DMS153 (cell line): ENCODE results near the gene PRMT7.

Experiments
- DNase-seq: peaks from one replicate; lab custom pipeline; 2025; lab: John Stamatoyannopoulos, UW

PRMT7 gene

GRCh38 chr16:68376590-68376989 lies 65.8 kb downstream of the PRMT7 start:
- DNase-seq, result no peak

DNA sequence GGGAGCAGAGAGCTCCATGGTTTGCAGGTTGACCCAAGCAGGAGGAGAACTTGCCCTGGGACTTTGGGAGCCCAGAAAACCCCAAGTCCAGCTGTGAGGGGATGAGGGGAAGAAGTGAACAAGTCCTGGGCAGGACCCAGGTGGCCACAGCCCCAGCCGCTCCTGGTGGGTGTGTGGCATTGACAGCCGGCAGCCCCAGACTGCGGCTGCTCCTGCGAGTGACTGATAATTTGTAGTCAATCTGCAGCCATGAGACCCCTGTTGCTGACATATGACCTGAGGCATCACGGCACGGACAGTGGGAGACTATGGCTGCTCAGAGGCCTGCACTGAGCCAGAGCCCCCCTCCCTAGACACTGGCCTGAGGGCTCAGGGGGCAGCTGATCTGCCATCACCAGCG lies 66.4 kb downstream of the PRMT7 start:
- DNase-seq, result no peak

GRCh38 chr16:68377667-68378393 lies 67.0 kb downstream of the PRMT7 start:
- no peak for DNase-seq

DNA sequence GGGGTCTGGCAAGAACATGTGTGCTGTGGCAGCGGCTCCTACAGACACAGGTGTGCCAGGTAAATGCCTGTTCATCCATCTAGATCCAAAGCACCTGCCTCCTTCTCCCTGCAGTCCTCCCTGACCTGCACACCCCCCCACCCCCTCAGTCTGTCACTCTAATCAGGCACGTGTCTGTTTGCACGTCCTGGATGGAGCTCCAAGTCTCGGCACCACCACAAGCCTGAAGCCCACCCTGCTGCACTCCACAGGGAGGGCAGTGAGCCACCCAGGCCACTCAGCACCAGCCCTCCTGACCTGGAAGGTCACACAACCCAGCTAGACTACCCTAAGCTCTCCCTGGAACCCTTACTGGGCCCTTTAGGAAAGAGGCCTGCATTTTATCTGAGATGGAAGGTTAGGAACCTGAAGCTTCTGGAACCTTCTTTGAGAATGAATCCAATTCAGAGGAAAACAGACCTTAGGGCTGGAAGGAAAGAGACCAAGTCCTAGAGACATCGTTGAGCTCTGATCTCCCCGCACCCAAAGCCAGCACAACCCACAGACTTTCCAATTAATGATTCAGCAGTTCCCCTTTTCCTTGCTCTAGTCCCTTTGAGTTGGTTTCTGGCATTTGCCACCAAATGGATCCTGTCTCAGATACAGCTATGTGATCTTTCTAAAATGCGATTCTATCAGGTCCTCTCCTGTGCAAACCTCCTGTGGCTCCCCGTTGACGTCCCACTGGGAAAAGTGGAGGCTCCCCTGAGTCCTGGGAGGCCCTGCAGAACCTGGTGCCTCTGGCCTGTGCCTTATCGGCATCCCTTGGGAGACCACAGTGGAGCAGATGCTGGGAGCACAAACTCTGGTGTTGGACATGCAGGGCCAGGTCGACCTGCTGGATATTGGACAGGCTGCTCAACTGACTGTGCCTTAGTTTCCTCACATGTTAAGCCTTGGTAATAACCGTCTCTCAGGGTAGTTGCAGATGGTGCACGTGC lies 67.9 kb downstream of the PRMT7 start:
- DNase-seq, result no peak

DNA sequence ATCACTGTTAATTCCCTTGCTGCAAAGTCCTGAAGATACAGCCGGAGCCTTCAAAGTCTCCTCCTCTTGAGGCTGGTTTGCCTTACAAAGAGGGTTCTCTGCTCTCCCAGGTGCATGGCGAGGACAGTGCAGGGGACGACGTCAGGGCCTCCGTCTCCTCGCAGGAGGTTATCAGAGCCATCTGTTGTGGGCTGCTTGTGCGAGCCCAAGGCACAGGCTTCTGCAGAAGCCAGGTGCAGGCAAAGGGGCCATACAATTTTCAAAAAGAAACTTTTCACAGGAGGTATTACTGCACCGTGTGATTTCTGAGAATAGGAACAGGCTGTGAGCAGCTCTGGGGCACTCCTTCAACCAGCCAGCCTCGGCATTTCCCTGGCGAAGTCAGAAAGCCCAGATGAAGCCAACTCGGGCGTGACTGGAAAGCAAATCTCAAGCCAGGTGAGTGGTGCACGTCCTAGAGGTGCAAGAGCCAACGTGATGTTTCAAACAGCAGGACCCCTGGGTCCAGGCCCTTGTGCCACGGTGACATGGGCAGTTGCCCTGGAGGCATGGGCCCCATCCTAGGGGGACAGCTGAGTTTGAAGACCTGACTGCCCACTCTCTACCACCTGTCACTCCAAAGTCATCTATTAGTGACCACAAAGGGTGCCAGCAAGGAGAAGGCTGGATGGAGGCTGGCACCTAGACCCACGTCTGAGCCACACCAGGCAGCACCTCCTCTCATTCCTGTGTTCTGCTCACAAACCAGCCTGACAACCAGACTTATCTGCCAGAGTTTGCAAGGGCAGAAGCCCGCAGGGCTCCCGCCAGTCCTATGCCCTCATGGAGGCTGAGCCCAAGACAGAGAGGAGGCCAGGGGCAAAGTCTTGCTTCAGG lies 68.9 kb downstream of the PRMT7 start:
- no peak for DNase-seq

GRCh38 chr16:68380348-68380670 lies 69.5 kb downstream of the PRMT7 start:
- DNase-seq, result no peak

- no peak for DNase-seq
Measured at GRCh38 chr16:68380676-68381362, 70.0 kb downstream of the PRMT7 start.

- DNase-seq, result no peak
Measured at GRCh38 chr16:68381363-68381724, 70.5 kb downstream of the PRMT7 start.

GRCh38 chr16:68382296-68382718 lies 71.5 kb downstream of the PRMT7 start:
- DNase-seq, result no peak

DNA sequence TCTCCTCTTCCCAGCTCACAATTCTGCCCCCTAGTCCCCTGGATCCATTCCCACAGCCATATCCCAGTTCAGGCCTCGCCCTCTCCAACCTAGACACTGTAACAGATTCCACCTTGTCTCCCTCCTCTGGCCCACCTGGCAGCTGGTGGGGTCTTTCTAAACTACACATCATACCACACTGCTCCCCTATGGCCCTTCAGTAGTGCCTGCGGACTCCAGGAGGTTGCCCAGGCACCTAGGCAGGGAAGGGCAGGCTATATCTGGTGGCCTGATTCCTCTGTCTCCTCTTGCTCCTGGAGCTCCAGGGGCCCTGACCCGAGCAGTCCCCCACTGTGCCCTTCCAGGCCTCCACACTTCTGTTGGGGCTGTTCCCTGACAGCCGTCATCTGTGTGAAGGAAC lies 73.0 kb downstream of the PRMT7 start:
- DNase-seq, result no peak

GRCh38 chr16:68384288-68385161 lies 73.7 kb downstream of the PRMT7 start:
- DNase-seq, result no peak

- no peak for DNase-seq
Measured at GRCh38 chr16:68385371-68385770, 74.6 kb downstream of the PRMT7 start.

DNA sequence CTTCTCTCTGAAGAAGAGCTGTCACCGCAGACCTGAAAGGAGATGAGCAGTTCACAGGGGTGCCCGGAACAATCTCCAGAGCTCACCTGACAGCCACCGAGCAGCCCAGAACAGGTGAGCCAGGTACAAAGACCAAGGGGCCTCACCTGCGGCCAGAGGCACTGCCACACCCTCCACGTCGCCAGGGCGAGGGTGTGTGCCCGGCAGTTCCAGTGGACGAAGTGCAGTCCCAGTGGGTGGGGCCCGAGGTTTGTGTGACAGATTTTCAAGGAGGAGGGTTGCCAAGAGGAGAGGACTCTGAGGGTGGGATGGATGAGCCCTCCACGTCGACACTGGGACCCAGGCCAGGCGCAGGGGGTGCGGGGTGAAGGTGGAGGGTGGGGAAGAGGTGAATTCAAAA lies 75.8 kb downstream of the PRMT7 start:
- DNase-seq, result no peak

DNA sequence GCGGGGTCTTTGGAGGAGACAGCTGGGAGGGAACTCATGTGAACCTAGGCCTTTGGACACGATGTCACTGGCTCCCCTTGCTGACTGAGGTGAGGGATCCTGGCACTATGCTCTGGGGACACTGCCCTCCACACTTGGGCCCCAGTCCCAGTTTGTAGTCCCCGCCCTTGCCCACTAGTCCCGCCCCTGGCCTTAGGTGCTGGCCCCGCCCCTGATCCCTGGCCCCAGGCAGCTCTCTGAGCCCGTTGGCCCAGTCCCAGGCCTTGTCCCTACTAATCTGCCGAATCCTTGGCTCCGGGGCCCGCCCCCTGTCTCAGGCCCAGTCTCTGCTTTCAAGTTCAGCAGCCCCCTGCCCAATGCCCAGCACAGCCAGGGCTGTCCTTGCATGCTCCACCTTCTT lies 76.5 kb downstream of the PRMT7 start:
- DNase-seq, result no peak

DNA sequence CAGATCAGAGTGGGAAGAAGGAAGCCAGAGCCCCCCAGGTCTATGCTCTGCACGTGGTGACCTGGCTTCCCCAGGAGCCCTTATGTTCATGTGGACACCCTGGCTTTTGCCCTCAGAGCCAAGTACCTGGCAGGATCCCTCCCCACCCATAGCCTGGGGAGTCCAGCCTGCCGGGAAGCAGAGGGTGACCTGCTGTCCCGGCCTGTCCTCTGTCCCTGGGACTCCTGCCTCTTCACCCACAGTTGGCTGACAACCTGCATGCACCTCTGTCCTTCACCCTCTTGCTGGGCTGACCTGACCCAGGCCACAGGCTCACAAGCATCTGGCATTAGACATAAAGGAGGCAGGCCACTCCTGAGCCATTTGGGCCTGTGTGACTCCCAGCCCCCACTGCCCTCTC lies 77.3 kb downstream of the PRMT7 start:
- DNase-seq, result no peak

- no peak for DNase-seq
Measured at GRCh38 chr16:68389006-68389405, 78.2 kb downstream of the PRMT7 start.

DNA sequence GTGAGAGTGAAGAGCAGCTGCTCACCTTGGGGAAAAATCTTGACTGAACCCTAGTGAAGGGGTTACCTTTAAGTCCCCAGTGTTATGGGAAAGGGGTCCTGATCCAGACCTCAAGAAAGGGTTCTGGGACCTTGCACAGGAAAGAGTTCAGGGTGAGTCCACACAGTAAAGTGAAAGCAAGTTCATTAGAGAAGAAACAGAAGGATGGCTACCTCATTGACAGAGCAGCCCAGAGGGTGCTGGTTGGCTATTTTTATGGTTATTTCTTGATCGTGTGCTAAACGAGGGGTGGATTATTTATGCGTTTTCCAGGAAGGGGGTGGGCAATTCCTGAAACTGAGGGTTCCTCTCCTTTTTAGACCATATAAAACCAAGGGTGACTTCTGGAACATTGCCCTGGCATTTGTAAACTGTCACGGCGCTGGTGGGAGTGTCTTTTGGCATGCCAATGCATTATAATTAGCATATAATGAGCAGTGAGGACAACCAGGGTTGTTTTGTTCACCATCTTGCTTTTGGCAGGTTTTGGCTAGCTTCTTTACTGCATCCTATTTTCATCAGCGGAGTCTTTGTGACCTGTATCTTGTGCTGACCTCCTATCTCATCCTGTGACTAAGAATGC lies 79.0 kb downstream of the PRMT7 start:
- DNase-seq, result no peak

- no peak for DNase-seq
Measured at GRCh38 chr16:68393333-68393732, 82.5 kb downstream of the PRMT7 start.

- no peak for DNase-seq
Measured at GRCh38 chr16:68395167-68395786, 84.5 kb downstream of the PRMT7 start.

GRCh38 chr16:68395815-68396214 lies 85.0 kb downstream of the PRMT7 start:
- DNase-seq, result no peak
